NCI-H2171 treated with DMSO at 0.1 percent for 48 hours (cell line): Measurements from ENCODE around the gene CPNE9.
A peak's percentile ranks its signal among the peaks of the same experiment; 100 is the strongest.

ENCODE experiments used
- DNase-seq: peaks from one replicate; lab custom pipeline; 2025; lab: John Stamatoyannopoulos, UW

CPNE9 gene

GRCh38 chr3:9716801-9717555 is 13.3 kb downstream of the CPNE9 start:
- no peak for DNase-seq

GRCh38 chr3:9717563-9717962 is 13.9 kb downstream of the CPNE9 start:
- no peak for DNase-seq

GRCh38 chr3:9718118-9718517 is 14.5 kb downstream of the CPNE9 start:
- no peak for DNase-seq

GRCh38 chr3:9721015-9721699 is 17.5 kb downstream of the CPNE9 start:
- no peak for DNase-seq

GRCh38 chr3:9721700-9722060 is 18.0 kb downstream of the CPNE9 start:
- no peak for DNase-seq

- DNase-seq = no peak
Observed at GRCh38 chr3:9725775-9726515, 22.3 kb downstream of the CPNE9 start.

- DNase-seq = peak; percentile 3
Observed at GRCh38 chr3:9727041-9727595, 23.5 kb downstream of the CPNE9 start.

GRCh38 chr3:9727743-9728142 is 24.1 kb downstream of the CPNE9 start:
- DNase-seq = no peak

GRCh38 chr3:9729419-9729818 is 25.8 kb downstream of the CPNE9 start:
- DNase-seq = no peak

GRCh38 chr3:9730657-9731205 is 27.1 kb downstream of the CPNE9 start:
- no peak for DNase-seq

- DNase-seq = peak; percentile 88
Observed at GRCh38 chr3:9731206-9732079, 27.8 kb downstream of the CPNE9 start, which contains the start of gene BRPF1. Gene BRPF1 (plus strand): TSS chr3:9731735. CDS start chr3:9734141, 2,406 bp downstream.

GRCh38 chr3:9732080-9732739 is 28.6 kb downstream of the CPNE9 start:
- DNase-seq = no peak

- DNase-seq = no peak
Observed at GRCh38 chr3:9732740-9733115, 29.1 kb downstream of the CPNE9 start.

GRCh38 chr3:9736831-9737230 is 33.2 kb downstream of the CPNE9 start:
- DNase-seq = no peak

- DNase-seq = no peak
Observed at GRCh38 chr3:9739181-9739580, 35.5 kb downstream of the CPNE9 start.

GRCh38 chr3:9742560-9742959 is 38.9 kb downstream of the CPNE9 start:
- DNase-seq = no peak

GRCh38 chr3:9743548-9743947 is 39.9 kb downstream of the CPNE9 start:
- DNase-seq = no peak

GRCh38 chr3:9744162-9744561 is 40.5 kb downstream of the CPNE9 start:
- DNase-seq = no peak

- no peak for DNase-seq
Observed at GRCh38 chr3:9745521-9745920, 41.9 kb downstream of the CPNE9 start.

GRCh38 chr3:9746330-9746729 is 42.7 kb downstream of the CPNE9 start:
- DNase-seq = no peak

GRCh38 chr3:9747267-9747666 is 43.6 kb downstream of the CPNE9 start:
- no peak for DNase-seq
